Muscle of leg (tissue), 11 donors: ENCODE data around the gene TBC1D22A. TPM values are rescaled to one million over a fixed set of nuclear protein-coding genes. Genes with fewer than 3 reads are reported as not detected.

Source experiments
- DNase-seq: peaks from one replicate; pipeline ENCODE4 v3.0.0; 2013
- H3K27ac ChIP-seq: one replicate; pipeline ENCODE4 v1.5.1; 2013; ENCODE audit warnings: mild to moderate bottlenecking, low read length, control low read depth
- H3K27me3 ChIP-seq: one replicate; pipeline ENCODE4 v1.6.1; 2013; ENCODE audit warnings: low read length; ENCODE audit not compliant: control insufficient read depth, insufficient read depth
- H3K36me3 ChIP-seq: one replicate; pipeline ENCODE4 v1.6.1; 2013; ENCODE audit warnings: low read length; ENCODE audit not compliant: control insufficient read depth, insufficient read depth
- H3K4me1 ChIP-seq: one replicate; pipeline ENCODE4 v1.6.1; 2013; ENCODE audit warnings: low read length; ENCODE audit not compliant: control insufficient read depth, insufficient read depth
- H3K4me3 ChIP-seq: one replicate; pipeline ENCODE4 v1.5.1; 2013; ENCODE audit warnings: low read length, control low read depth
- H3K9me3 ChIP-seq: replicated peaks from 2 replicates; pipeline ENCODE4 v1.6.1; 2013; ENCODE audit warnings: low read depth, low read length; ENCODE audit not compliant: control insufficient read depth
- WGBS: methylation state at CpG from one replicate; pipeline ENCODE4 v1.1.5; 2013; ENCODE audit warnings: missing lambda C conversion rate; ENCODE audit not compliant: insufficient coverage; 5-methylcytosine and 5-hydroxymethylcytosine counted together
- polyA plus RNA-seq, 8 donors: library from polyadenylated mRNA; unstranded; fragments of 120-200 nt; gene quantifications; one replicate each; pipeline versions ENCODE4 v1.2.1 to v1.2.3, GENCODE V29; 2013; ENCODE audit warnings: inconsistent platforms in 1 of 8, low replicate concordance in 1 of 8; ENCODE audit not compliant: insufficient read length in 8 of 8, insufficient read depth in 1 of 8
- total RNA-seq: library from RNA; stranded (reverse); fragments of 120-200 nt; gene quantifications from one replicate; pipeline ENCODE4 v1.2.4, GENCODE V29; 2013

TBC1D22A gene
- total and polyA plus RNA-seq, 9 donors, result 8.0 to 16.9 (median 15.6) TPM

DNA sequence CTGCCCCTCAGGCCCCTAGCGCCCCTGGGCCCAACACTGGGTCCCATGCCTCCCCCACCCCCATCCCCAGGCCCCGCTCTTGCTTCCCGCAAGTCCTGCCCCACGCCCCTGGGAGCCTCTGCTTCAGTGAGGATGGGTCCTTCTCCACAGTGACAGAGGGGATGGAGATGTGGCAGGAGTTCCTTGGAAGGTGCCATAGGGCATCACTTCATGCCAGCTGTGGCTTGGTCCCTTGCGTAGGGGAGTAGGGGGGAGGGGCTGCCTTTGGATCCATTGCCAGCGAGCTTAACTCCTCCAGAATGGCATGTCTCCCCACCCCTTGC is 9.5 kb upstream of the TBC1D22A start:
- no CpG with 5 or more reads among the region's 6 CpGs for WGBS
- Histone ChIP-seq H3K4me3 (no peak overlapping the region), H3K4me1 (peaks cover 62% of the 10 kb centered on the region), H3K9me3 (peaks cover 2% of the 10 kb centered on the region), H3K36me3 (no peaks in the 10 kb centered on the region), H3K27ac (no peak overlapping the region), H3K27me3 (peaks cover 2% of the 10 kb centered on the region)
- DNase-seq, result no peak

- Histone ChIP-seq H3K36me3 (no peaks in the 10 kb centered on the region), H3K4me1 (peaks cover 58% of the 10 kb centered on the region), H3K27ac (peak overlapping the region; percentile 81), H3K27me3 (peaks cover 2% of the 10 kb centered on the region), H3K4me3 (no peak overlapping the region), H3K9me3 (peaks cover 2% of the 10 kb centered on the region)
- DNase-seq, result no peak
- WGBS, result 86% methylated on average over 7 of the region's 8 CpGs
Observed at GRCh38 chr22:46753360-46753759, 9.1 kb upstream of the TBC1D22A start.

DNA sequence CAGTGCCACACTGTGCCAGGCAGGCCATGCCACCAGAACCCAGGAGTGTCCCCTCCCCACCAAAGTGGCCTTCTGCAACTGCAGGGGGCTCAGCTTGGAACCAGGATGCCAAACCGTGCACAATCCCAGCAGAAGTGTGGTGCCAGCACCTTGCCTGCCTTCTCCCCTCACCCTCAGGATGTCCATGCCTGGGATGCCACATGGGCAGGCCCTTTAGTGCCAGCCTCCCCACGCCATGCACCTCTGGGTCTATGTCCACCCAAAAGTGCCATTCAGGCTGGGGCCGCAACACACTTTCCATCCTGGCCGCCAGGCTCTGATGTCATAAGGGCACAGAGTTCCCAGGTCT is 8.7 kb upstream of the TBC1D22A start:
- Histone ChIP-seq H3K9me3 (peaks cover 2% of the 10 kb centered on the region), H3K4me1 (peaks cover 59% of the 10 kb centered on the region), H3K36me3 (no peaks in the 10 kb centered on the region), H3K27ac (peak overlapping the region; percentile 81), H3K4me3 (no peak overlapping the region), H3K27me3 (peaks cover under 1% of the 10 kb centered on the region)
- WGBS, result 77% methylated on average over 4 of the region's 4 CpGs
- no peak for DNase-seq

GRCh38 chr22:46754110-46754799 is 8.2 kb upstream of the TBC1D22A start:
- no peaks in the 10 kb centered on the region for H3K27me3 ChIP-seq
- no peak overlapping the region for H3K4me3 ChIP-seq
- H3K27ac ChIP-seq, result peak overlapping the region; percentile 81
- H3K36me3 ChIP-seq, result no peaks in the 10 kb centered on the region
- peaks cover 2% of the 10 kb centered on the region for H3K9me3 ChIP-seq
- WGBS, result 14% methylated on average over 13 of the region's 14 CpGs
- peak; percentile 91 for DNase-seq
- H3K4me1 ChIP-seq, result peaks cover 61% of the 10 kb centered on the region

GRCh38 chr22:46754826-46755225 is 7.6 kb upstream of the TBC1D22A start:
- H3K4me3 ChIP-seq, result no peak overlapping the region
- H3K9me3 ChIP-seq, result peaks cover 2% of the 10 kb centered on the region
- H3K4me1 ChIP-seq, result peaks cover 55% of the 10 kb centered on the region

GRCh38 chr22:46755525-46755924 is 6.9 kb upstream of the TBC1D22A start:
- no peak overlapping the region for H3K27ac ChIP-seq
- no peaks in the 10 kb centered on the region for H3K27me3 ChIP-seq
- H3K4me3 ChIP-seq, result no peak overlapping the region
- H3K36me3 ChIP-seq, result no peaks in the 10 kb centered on the region
- H3K9me3 ChIP-seq, result peaks cover 2% of the 10 kb centered on the region
- no peak for DNase-seq
- peaks cover 48% of the 10 kb centered on the region for H3K4me1 ChIP-seq
- no CpG with 5 or more reads among the region's 2 CpGs for WGBS

More at GRCh38 chr22:46754826-46755225, 7.6 kb upstream of the TBC1D22A start:
- H3K36me3 ChIP-seq, result no peaks in the 10 kb centered on the region
- H3K27me3 ChIP-seq, result no peaks in the 10 kb centered on the region
- 41% methylated on average over 1 of the region's 6 CpGs for WGBS
- no peak for DNase-seq
- peak overlapping the region; percentile 81 for H3K27ac ChIP-seq

DNA sequence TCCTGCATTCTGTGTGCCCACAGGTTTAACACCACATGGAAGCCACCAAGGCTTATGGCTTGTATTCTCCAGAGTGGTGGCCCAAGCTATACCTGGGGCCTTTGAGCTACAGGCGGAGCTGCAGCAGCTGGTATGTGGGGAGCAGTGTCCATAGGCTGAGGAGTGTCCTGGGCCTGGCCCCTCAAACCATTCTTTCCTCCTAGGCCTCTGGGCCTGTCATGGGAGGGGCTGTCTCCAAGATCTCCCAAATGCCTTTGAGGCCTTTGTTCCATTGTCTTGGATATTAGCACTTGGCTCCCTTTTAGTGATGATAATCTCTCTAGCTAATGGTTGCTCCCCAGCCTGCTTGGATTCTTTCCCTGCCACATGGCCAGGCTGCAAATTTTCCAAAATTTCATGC is 6.4 kb upstream of the TBC1D22A start:
- DNase-seq, result no peak
- H3K36me3 ChIP-seq, result no peaks in the 10 kb centered on the region
- H3K4me1 ChIP-seq, result peaks cover 44% of the 10 kb centered on the region
- H3K27ac ChIP-seq, result no peak overlapping the region
- H3K27me3 ChIP-seq, result no peaks in the 10 kb centered on the region
- H3K9me3 ChIP-seq, result peaks cover 2% of the 10 kb centered on the region
- no peak overlapping the region for H3K4me3 ChIP-seq
- 80% methylated on average over 1 of the region's 1 CpG for WGBS

DNA sequence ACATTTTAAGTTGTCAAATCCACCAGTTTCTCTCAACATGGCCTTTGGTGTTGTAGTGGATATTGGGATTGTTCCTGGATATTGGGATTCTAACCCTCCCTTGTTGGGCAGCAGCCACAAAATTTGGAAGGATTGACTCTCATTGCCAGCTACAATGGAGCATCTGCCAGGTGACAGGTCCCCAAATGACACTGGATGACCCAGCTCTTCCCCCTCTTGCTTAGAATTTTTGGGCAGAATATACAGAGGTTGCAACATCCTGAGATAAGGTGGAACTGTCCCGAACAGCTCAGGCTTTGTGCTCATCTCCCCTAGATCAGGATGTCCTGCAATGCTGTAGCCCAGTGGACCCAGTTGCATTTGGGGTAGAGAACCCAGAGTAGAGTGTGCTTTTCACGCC is 5.3 kb upstream of the TBC1D22A start:
- H3K4me1 ChIP-seq, result peaks cover 42% of the 10 kb centered on the region
- DNase-seq, result no peak
- no peak overlapping the region for H3K27ac ChIP-seq
- no peak overlapping the region for H3K4me3 ChIP-seq
- no peaks in the 10 kb centered on the region for H3K36me3 ChIP-seq
- H3K9me3 ChIP-seq, result peaks cover 2% of the 10 kb centered on the region
- 80% methylated on average over 2 of the region's 2 CpGs for WGBS
- H3K27me3 ChIP-seq, result no peaks in the 10 kb centered on the region

DNA sequence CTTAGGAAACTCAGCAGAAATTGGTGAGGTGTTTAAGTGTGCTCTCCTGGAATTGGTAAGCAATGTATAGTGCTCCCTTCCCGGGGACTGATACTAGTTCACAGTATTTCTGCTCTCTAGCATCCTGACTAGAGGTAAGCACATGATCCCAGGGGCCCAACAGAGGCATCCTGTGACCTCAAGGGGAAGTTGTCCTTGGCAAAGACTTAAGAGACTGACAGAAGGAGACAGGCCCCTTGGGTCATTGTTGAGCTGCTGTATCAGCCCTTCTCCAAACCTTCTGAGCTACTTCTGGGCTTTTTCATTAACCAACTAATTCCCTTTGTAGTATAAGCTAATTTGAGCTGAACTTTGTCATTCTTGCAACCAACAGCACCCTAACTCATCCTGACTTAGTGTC is 4.3 kb upstream of the TBC1D22A start:
- no peak overlapping the region for H3K27ac ChIP-seq
- WGBS, result no CpG with 5 or more reads among the region's 1 CpG

GRCh38 chr22:46758867-46759290 is 3.6 kb upstream of the TBC1D22A start:
- Histone ChIP-seq H3K4me1 (peaks cover 35% of the 10 kb centered on the region), H3K27ac (no peak overlapping the region), H3K9me3 (peaks cover 2% of the 10 kb centered on the region), H3K27me3 (no peaks in the 10 kb centered on the region), H3K4me3 (no peak overlapping the region), H3K36me3 (no peaks in the 10 kb centered on the region)
- peak; percentile 68 for DNase-seq
- 48% methylated on average over 3 of the region's 6 CpGs for WGBS

More for the DNA sequence above, 4.3 kb upstream of the TBC1D22A start:
- peak; percentile 58 for DNase-seq
- Histone ChIP-seq H3K4me3 (no peak overlapping the region), H3K9me3 (peaks cover 2% of the 10 kb centered on the region), H3K27me3 (no peaks in the 10 kb centered on the region), H3K4me1 (peaks cover 36% of the 10 kb centered on the region), H3K36me3 (no peaks in the 10 kb centered on the region)

DNA sequence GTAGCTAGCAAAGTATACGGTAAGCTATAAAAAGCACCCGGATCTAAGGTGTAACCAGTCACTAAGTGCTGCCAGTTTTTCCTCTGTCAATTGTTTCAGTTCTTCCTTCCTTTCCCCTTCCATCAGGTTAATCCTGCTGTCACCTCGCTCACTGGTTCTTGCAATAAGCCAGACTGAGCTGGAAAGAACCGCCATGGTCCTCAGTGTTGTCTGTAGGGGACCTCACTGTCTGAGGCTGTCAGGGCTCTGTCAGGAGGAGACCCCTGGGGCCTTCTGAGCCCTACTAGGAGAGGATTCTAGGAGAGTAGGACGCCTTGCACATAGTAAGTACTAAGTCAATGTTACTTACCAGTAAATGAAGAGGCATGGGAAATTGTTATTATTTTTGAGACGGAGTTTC is 1.4 kb upstream of the TBC1D22A start:
- Histone ChIP-seq H3K9me3 (peaks cover 2% of the 10 kb centered on the region), H3K27me3 (no peaks in the 10 kb centered on the region), H3K36me3 (no peaks in the 10 kb centered on the region), H3K4me1 (peaks cover 23% of the 10 kb centered on the region), H3K4me3 (no peak overlapping the region), H3K27ac (no peak overlapping the region)
- no peak for DNase-seq
- 64% methylated on average over 2 of the region's 6 CpGs for WGBS
